GM15510 (cell line): Measurements from ENCODE around the gene VAV2.

Experiments
- POLR2A ChIP-seq: IDR thresholded peaks from 3 replicates; pipeline ENCODE4 v1.6.1; 2011; ENCODE audit warnings: borderline replicate concordance; ENCODE audit not compliant: insufficient read length; ENCODE audit errors: extremely low read depth

VAV2 gene

DNA sequence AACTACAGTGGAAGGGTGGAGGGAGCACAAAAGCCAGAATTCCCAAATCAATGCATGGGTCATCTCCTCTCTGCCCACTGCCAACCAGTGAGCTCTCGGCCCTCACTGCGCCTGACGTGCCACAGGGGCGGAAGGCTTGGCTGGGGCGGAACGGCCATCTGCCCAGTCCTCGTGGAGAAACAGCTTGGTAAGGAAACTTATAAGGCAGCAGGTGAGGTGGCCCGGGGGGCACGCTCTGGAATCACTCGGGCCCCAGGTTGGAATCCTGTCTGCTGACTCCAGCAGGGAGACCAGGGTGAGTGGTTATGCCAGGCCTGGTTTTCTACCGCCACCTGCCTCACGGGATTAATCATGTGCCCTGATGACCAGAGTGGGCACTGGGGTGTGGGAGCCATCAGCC lies 52.3 kb downstream of the VAV2 start:
- no peak for TF ChIP-seq POLR2A

- no peak for TF ChIP-seq POLR2A
Measured at GRCh38 chr9:133939171-133939785, 52.8 kb downstream of the VAV2 start.

- TF ChIP-seq POLR2A: no peak
Measured at GRCh38 chr9:133938753-133939152, 53.4 kb downstream of the VAV2 start.

GRCh38 chr9:133938086-133938485 lies 54.0 kb downstream of the VAV2 start:
- no peak for TF ChIP-seq POLR2A

- TF ChIP-seq POLR2A: no peak
Measured at GRCh38 chr9:133937120-133937519, 55.0 kb downstream of the VAV2 start.

- TF ChIP-seq POLR2A: no peak
Measured at GRCh38 chr9:133935328-133936005, 56.7 kb downstream of the VAV2 start.

- no peak for TF ChIP-seq POLR2A
Measured at GRCh38 chr9:133934482-133935232, 57.5 kb downstream of the VAV2 start.

- TF ChIP-seq POLR2A: no peak
Measured at GRCh38 chr9:133933426-133934026, 58.6 kb downstream of the VAV2 start.

- no peak for TF ChIP-seq POLR2A
Measured at GRCh38 chr9:133932633-133933032, 59.5 kb downstream of the VAV2 start.

DNA sequence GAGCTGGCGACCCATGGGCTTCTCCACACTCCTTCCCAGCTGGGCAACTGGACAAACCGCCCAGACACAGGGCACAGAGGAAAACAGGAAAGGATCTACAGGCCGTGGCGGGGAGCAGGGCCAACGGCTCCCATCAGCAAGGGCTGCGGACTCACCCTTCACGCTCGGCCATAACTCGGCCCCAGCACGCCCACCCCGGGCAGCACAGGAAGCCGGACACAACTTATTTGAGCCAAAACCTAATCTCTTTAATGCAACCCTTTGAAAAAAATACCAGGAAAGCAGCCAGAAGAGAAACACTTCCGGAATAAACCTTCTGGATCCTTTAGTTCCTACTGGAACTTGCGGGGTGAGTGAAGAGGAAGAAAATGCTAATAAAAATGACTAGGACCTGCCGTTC lies 59.9 kb downstream of the VAV2 start:
- TF ChIP-seq POLR2A: no peak

DNA sequence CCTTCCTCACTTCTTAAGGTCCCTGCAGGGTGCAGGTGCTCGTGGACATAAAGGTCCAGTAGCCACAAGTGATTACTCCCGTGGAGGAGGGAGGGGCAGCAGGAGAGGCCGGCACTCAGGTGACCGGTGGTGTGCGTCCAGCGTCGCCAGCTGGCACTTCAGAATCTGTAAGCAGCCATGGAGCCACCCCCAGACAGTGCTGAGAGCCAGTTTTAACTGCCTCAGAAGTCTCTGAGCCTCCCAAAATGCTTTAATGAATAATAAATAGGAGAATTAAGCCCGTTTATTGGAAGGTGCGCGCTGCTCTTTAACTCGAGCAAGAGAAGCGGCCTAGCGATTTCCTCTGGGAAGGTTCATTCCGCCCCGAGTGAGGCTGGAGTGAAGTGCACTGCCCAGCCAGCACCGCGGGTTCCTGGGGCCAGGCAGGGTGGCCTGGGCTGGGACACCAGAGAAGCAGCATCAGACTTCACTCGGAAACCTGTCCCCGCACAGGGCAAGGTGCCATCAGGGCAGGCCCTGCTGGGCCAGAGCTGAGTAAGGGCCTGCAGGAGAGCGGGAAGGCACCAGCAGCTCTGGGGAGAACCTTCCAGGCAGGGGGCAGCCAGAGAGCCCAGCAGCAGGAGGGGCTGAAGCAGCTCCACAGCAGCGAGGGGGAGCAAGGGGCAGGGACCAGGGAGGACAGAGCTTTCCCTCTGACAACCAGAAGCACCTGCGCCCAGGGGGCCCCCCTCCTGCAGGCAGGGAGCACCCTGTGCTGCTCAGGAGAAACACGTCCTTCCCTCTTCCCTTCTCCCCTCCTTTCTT lies 61.2 kb downstream of the VAV2 start:
- no peak for TF ChIP-seq POLR2A

DNA sequence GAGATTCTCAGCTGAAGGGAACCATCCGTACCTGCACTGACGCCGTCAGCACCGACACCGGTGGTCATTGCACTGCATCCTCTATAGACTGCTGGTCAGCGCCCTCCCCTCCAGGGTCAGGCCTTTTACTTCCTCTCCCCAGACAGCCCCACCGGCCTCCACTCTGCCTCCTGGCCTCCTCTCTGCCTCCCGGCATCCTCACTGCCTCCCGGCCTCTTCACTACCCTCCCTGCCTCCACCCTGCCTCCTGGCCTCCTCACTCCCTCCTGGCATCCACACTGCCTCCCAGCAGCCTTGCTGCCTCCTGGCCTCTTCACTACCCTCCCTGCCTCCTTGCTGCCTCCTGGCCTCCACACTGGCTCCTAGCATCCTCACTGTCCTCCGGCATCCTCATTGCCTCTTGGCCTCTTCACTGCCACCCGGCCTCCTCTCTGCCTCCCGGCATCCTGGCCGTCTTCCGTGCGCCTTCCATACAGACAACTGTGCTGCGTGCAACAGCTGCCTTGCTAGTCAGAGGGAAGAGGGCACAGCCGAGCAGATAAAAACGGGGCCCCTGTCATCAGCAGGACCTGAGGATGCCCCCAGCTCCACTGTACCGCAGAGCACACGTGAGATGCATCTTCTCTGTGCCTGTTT lies 62.0 kb downstream of the VAV2 start:
- TF ChIP-seq POLR2A: no peak

DNA sequence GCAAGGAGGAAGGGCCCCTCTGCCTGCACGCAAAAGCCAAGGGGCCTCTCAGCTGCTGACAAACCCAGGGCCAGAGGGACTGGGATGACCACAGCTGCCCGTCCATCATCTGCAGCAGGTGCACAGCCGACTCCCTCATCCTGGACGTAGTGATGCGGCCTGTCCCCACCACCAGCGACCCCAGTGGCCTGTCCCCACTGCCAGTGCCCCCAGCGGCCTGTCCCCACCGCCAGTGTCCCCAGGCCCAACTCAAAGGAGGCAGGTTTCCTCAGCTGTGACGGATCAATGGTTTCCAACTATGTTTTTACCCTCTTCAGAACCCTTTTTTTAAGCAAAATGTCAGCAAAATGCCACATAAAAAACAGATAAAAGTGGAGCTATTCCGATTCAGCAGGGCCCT lies 62.5 kb downstream of the VAV2 start:
- no peak for TF ChIP-seq POLR2A

GRCh38 chr9:133928248-133928764 lies 63.8 kb downstream of the VAV2 start:
- no peak for TF ChIP-seq POLR2A
